Tibial nerve (tissue), 4 donors: Measurements from ENCODE around the gene NLRP7. TPM values are rescaled to one million over a fixed set of nuclear protein-coding genes. Genes with fewer than 3 reads are reported as not detected.
A peak's percentile ranks its signal among the peaks of the same experiment; 100 is the strongest.

ENCODE experiments used
- DNase-seq, 2 donors: peaks; one replicate each; pipeline ENCODE4 v3.0.0-alpha.2; 2019; ENCODE audit warnings: low spot score in 2 of 2
- H3K27ac ChIP-seq, 4 donors: fragments of 200-600 bp; sonication (generic) in 3 of 4; one replicate each; pipeline ENCODE4 v1.5.1; 2017 to 2019; ENCODE audit warnings: mild to moderate bottlenecking in 1 of 4
- H3K27me3 ChIP-seq, 2 donors: fragments of 200-600 bp; sonication (generic) in 1 of 2; one replicate each; pipeline versions ENCODE4 v1.5.1 to v1.6.0; 2017 to 2019
- H3K36me3 ChIP-seq, 3 donors: fragments of 200-600 bp; sonication (generic); one replicate each; pipeline ENCODE4 v1.5.1; 2018 to 2019
- H3K4me1 ChIP-seq, 4 donors: fragments of 200-600 bp; sonication (generic) in 3 of 4; one replicate each; pipeline ENCODE4 v1.5.1; 2017 to 2019
- H3K4me3 ChIP-seq, 4 donors: fragments of 200-600 bp; sonication (generic) in 3 of 4; one replicate each; pipeline ENCODE4 v1.5.1; 2017 to 2019; ENCODE audit warnings: mild to moderate bottlenecking in 1 of 4, moderate library complexity in 1 of 4
- H3K9me3 ChIP-seq, 4 donors: fragments of 200-600 bp; sonication (generic) in 3 of 4; one replicate each; pipeline ENCODE4 v1.5.1; 2017 to 2019
- EP300 ChIP-seq, 2 donors: sonication (generic); formaldehyde crosslinking; IDR thresholded peaks; one replicate each; pipeline ENCODE4 v1.6.1; 2017; ENCODE audit warnings: antibody characterized with exemption in 2 of 2, mild to moderate bottlenecking in 1 of 2
- POLR2A ChIP-seq, 2 donors: fragments of 450-650 bp; IDR thresholded peaks; one replicate each; pipeline ENCODE4 v1.6.1; 2017; ENCODE audit warnings: antibody characterized with exemption in 2 of 2, mild to moderate bottlenecking in 2 of 2, moderate library complexity in 2 of 2
- WGBS, 2 donors: methylation state at CpG; one replicate each; pipeline ENCODE4 v1.1.5; 2018; 5-methylcytosine and 5-hydroxymethylcytosine counted together
- small RNA-seq: library from RNA; depleted of rRNA; stranded (forward); fragments of <200 nt; gene quantifications from one replicate; pipeline ENCODE3, GENCODE V24; 2016
- total RNA-seq, 4 donors: library from RNA; depleted of rRNA; stranded (reverse); fragments of >200 nt; gene quantifications; one replicate each; pipeline ENCODE4 v1.1.0, GENCODE V29; 2016
- TF ChIP-seq, protein P1 (sequence below), 5 experiments: fragments of 200-600 bp in 3 of 5; fragments of 450-650 bp in 2 of 5; sonication (generic) in 3 of 5; IDR thresholded peaks; one replicate each; pipeline ENCODE4 v1.5.1; 2016 to 2019; ENCODE audit warnings: antibody characterized with exemption in 5 of 5, mild to moderate bottlenecking in 3 of 5, moderate library complexity in 2 of 5

Gene NLRP7
- total RNA-seq, 4 donors from 2014 or later = not detected

DNA sequence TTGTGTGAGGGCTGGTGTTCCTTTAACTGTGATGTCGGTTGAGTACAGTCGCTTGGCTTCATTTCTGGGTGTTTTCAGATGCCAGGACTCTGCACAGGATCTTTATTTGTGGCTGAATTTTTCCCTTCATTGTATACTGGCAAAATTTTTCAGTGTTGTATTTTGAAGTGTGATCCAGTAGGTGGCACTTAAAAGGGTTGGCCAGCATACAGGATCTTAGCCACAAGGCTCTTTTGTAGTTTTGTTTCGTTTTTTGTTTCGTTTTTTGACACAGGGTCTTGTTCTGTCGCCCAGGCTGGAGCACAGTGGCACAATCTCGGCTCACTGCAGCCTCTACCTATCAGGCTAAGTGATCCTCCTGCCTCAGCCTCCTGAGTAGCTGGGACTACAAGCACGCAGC lies 64.6 kb downstream of the NLRP7 start:
- H3K27me3 ChIP-seq = no peaks in the 10 kb centered on the region
- whole genome bisulfite sequencing, 2 donors = 70 to 73% methylated on average over 7 of the region's 7 CpGs
- H3K36me3 ChIP-seq = no peaks in the 10 kb centered on the region

DNA sequence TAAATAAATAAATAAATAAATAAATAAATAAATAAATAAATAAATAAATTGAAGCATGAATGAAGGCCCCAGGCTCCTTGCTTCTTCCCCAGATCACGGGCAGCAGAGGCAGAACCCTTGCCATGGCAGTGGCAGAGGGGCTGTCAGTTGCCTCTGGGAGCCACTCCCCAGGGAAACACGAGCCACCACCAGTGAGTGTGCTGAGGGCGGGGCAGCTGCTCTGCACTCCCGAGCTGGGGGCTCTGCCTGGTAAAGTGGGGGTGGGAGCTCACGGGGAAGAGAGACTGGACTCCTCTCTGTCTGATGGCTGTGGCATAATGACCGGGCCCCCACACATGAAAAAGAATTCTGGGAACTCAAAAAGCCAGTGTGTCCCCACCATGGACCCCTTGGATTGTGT lies 65.4 kb downstream of the NLRP7 start:
- peaks cover 0 to 36% (median 0%) of the 10 kb centered on the region in 4 donors for H3K9me3 ChIP-seq
- H3K27me3 ChIP-seq = no peaks in the 10 kb centered on the region
- H3K36me3 ChIP-seq = no peaks in the 10 kb centered on the region
- H3K4me1 ChIP-seq = no peaks in the 10 kb centered on the region
- 57 to 73% methylated on average over 6 of the region's 6 CpGs for WGBS, 2 donors
- H3K4me3 ChIP-seq = no peak overlapping the region
- H3K27ac ChIP-seq = no peak overlapping the region
- DNase-seq = no peak
- TF ChIP-seq EP300 (IDR thresholded peaks at IDR 0.05) (no peak), POLR2A (IDR thresholded peaks at IDR 0.05) (no peak)

More for the DNA sequence above, 64.6 kb downstream of the NLRP7 start:
- TF ChIP-seq, protein P1, sequence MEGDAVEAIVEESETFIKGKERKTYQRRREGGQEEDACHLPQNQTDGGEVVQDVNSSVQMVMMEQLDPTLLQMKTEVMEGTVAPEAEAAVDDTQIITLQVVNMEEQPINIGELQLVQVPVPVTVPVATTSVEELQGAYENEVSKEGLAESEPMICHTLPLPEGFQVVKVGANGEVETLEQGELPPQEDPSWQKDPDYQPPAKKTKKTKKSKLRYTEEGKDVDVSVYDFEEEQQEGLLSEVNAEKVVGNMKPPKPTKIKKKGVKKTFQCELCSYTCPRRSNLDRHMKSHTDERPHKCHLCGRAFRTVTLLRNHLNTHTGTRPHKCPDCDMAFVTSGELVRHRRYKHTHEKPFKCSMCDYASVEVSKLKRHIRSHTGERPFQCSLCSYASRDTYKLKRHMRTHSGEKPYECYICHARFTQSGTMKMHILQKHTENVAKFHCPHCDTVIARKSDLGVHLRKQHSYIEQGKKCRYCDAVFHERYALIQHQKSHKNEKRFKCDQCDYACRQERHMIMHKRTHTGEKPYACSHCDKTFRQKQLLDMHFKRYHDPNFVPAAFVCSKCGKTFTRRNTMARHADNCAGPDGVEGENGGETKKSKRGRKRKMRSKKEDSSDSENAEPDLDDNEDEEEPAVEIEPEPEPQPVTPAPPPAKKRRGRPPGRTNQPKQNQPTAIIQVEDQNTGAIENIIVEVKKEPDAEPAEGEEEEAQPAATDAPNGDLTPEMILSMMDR (IDR thresholded peaks at IDR 0.05) = no peak
- no peak for TF ChIP-seq POLR2A (IDR thresholded peaks at IDR 0.05)
- no peak for TF ChIP-seq EP300 (IDR thresholded peaks at IDR 0.05)
- Histone ChIP-seq H3K9me3 (peaks cover 0 to 36% (median 0%) of the 10 kb centered on the region in 4 donors), H3K4me3 (no peak overlapping the region), H3K4me1 (no peaks in the 10 kb centered on the region), H3K27ac (no peak overlapping the region)
- no peak for DNase-seq

DNA sequence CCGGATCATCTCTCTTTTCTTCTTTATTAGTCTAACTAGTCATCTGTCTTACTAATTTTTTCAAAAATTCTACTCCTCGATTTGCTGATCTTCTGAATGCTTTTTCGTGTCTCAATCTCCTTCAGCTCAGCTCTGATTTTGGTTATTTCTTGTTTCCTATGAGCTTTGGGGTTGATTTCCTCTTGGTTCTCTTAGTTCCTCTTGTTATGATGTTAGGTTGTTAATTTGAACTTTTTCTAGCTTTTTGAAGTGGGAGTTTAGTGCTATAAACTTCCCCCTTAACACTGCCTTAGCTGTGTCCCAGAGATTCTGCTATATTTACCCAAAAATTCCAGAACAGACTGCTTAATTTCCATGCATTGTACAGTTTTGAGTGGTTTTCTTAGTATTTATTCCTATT lies 69.9 kb downstream of the NLRP7 start:
- H3K4me3 ChIP-seq = no peak overlapping the region
- no peak overlapping the region for H3K27ac ChIP-seq
- DNase-seq = no peak
- peaks cover 0 to 29% (median 0%) of the 10 kb centered on the region in 4 donors for H3K9me3 ChIP-seq
- H3K36me3 ChIP-seq = no peaks in the 10 kb centered on the region
- TF ChIP-seq, protein P1 (IDR thresholded peaks at IDR 0.05) = no peak
- no peak for TF ChIP-seq POLR2A (IDR thresholded peaks at IDR 0.05)
- no peak for TF ChIP-seq EP300 (IDR thresholded peaks at IDR 0.05)
- WGBS, 2 donors = 62 to 66% methylated on average over 3 of the region's 3 CpGs
- H3K4me1 ChIP-seq = no peaks in the 10 kb centered on the region
- no peaks in the 10 kb centered on the region for H3K27me3 ChIP-seq

DNA sequence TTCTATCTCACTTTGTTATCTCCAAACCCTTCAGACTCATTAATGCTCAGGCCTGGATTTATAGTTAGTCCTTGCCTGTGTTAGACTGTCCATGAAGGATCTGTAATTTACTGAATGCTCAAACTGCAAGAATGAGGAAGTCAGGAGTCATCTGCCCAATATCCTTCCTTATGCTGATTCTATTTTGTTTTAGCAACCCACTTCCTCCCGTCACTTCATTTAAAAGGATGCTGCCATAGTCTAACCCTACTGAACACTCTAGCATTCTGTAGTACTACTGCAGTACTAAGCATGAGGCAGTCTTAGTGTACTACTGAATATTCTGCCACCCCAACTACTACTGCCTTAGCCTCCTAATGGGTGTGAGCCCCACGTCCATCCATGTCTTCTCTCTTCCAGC lies 71.8 kb downstream of the NLRP7 start:
- WGBS, 2 donors = 53 to 54% methylated on average over 2 of the region's 2 CpGs
- Histone ChIP-seq H3K9me3 (peaks cover 0 to 17% (median 0%) of the 10 kb centered on the region in 4 donors), H3K4me3 (no peak overlapping the region), H3K4me1 (no peaks in the 10 kb centered on the region), H3K36me3 (no peaks in the 10 kb centered on the region), H3K27me3 (no peaks in the 10 kb centered on the region), H3K27ac (no peak overlapping the region)
- TF ChIP-seq EP300 (IDR thresholded peaks at IDR 0.05) = peak in 1 of 2 donors; percentile 29
- no peak for TF ChIP-seq POLR2A (IDR thresholded peaks at IDR 0.05)
- TF ChIP-seq, protein P1 (IDR thresholded peaks at IDR 0.05) = no peak
- DNase-seq = no peak

DNA sequence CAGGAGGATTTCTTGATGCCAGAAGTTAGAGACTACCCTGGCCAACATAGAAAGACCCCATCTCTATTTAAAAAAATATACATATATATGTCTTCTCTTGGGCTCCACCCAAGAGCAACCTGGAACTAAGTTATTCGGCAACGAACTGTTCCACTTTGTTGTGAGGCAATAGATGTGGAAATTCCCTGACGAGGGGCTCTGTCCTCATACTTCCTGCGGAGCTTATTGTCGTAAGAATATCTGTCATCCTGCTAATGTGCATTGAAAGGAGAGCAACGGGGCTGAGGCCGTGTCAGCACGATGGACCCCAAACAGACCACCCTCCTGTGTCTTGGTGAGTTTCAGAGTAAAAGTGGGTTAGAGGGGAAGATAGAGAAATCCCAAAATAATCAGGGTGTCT lies 73.3 kb downstream of the NLRP7 start, which contains the start of gene FCAR:
Gene FCAR (plus strand): TSS at position 246 of the 400 bp plus-strand sequence. CDS start 55 bp downstream, at position 301.
- peaks cover 0 to 11% (median 0%) of the 10 kb centered on the region in 4 donors for H3K9me3 ChIP-seq
- no peaks in the 10 kb centered on the region for H3K4me1 ChIP-seq
- H3K27me3 ChIP-seq = no peaks in the 10 kb centered on the region
- H3K4me3 ChIP-seq = no peak within 1 kb of the TSS
- DNase-seq = peak in 1 of 2 donors; percentile 7
- H3K36me3 ChIP-seq = no peaks in the 10 kb centered on the region
- no peak for TF ChIP-seq EP300 (IDR thresholded peaks at IDR 0.05)
- no peak for TF ChIP-seq POLR2A (IDR thresholded peaks at IDR 0.05)
- TF ChIP-seq, protein P1 (IDR thresholded peaks at IDR 0.05) = no peak
- no peak within 1 kb of the TSS for H3K27ac ChIP-seq
- WGBS, 2 donors = 71 to 76% methylated on average over 8 of the region's 8 CpGs

Small RNA genes within 50 kb of the gene (small RNA-seq; reads per million reads assigned to genes)
- not detected for gene AC011476.8

Other genes starting within 250 kb of the NLRP7 start
- gene KIR3DL3, start 223.1 kb downstream of the NLRP7 start, total RNA-seq = not detected
- gene KIR2DL3, start 209.0 kb downstream of the NLRP7 start, total RNA-seq = not detected
- not detected for gene KIR2DL1, start 177.7 kb downstream of the NLRP7 start, total RNA-seq
- gene KIR2DL4, start 143.9 kb downstream of the NLRP7 start, total RNA-seq = not detected
- under 1 TPM in 1 of 4 donors, not detected in 3; 0.22 TPM for gene KIR3DL1, start 131.1 kb downstream of the NLRP7 start, total RNA-seq
- gene KIR2DS4, start 114.9 kb downstream of the NLRP7 start, total RNA-seq = not detected
- gene KIR3DL2, start 97.1 kb downstream of the NLRP7 start, total RNA-seq = not detected
- 1 to 10 TPM in 1 of 4 donors, not detected in 3; 2.1 TPM for gene FCAR, start 73.3 kb downstream of the NLRP7 start, total RNA-seq
- gene NCR1, start 41.4 kb downstream of the NLRP7 start, total RNA-seq = 1 to 10 TPM in 1 of 4 donors, not detected in 3; 4.6 TPM
- under 1 TPM in 1 of 4 donors, not detected in 3; under 0.01 TPM for gene NLRP2, start 18.8 kb upstream of the NLRP7 start, total RNA-seq
- 1 to 10 TPM in 1 of 4 donors, not detected in 3; 1.5 TPM for gene GP6, start 90.7 kb upstream of the NLRP7 start, total RNA-seq
- 10 to 100 TPM in 2 of 4 donors, 1 to 10 TPM in 2; 6.3 to 25.7 (median 12.7) TPM for gene RDH13, start 115.6 kb upstream of the NLRP7 start, total RNA-seq
- gene EPS8L1, start 128.3 kb upstream of the NLRP7 start, total RNA-seq = 1 to 10 TPM in 1 of 4 donors, under 1 TPM in 1, not detected in 2; 0.44 to 1.2 TPM
- gene PPP1R12C, start 170.1 kb upstream of the NLRP7 start, total RNA-seq = 100 to 1,000 TPM; 113 to 270 (median 180) TPM
- gene TNNT1, start 201.7 kb upstream of the NLRP7 start, total RNA-seq = 1 to 10 TPM in 1 of 4 donors, under 1 TPM in 1, not detected in 2; 0.90 to 1.5 TPM
- not detected for gene TNNI3, start 210.2 kb upstream of the NLRP7 start, total RNA-seq
- gene DNAAF3, start 219.1 kb upstream of the NLRP7 start, total RNA-seq = 1 to 10 TPM in 2 of 4 donors, not detected in 2; 1.2 to 2.7 TPM
- gene SYT5, start 232.8 kb upstream of the NLRP7 start, total RNA-seq = not detected